CD8-positive, alpha-beta memory T cell (primary cell): ENCODE results near the gene UBXN1. TPM values are rescaled to one million over a fixed set of nuclear protein-coding genes. Genes with fewer than 3 reads are reported as not detected.
A peak's percentile ranks its signal among the peaks of the same experiment; 100 is the strongest.
"Not testable (repeated sequence)": the region's sequence is repeated elsewhere in the genome, so short reads cannot be mapped to it uniquely, and the experiment has no call there.

ENCODE experiments used
- CTCF ChIA-PET: fragments of 350-600 bp; sonication (Branson Sonifier 250); formaldehyde crosslinking; loops from one replicate; lab custom pipeline; 2021; ENCODE audit warnings: antibody characterized with exemption; lab: Charles Lee
- POLR2A ChIA-PET: fragments of 350-600 bp; sonication (Branson Sonifier 250); formaldehyde crosslinking; loops from one replicate; lab custom pipeline; 2021; ENCODE audit warnings: antibody characterized with exemption; lab: Charles Lee
- DNase-seq, 5 donors: peaks; one replicate each; pipeline versions ENCODE4 v3.0.0 to v3.0.0-alpha.2; 2020 to 2022; ENCODE audit warnings: mixed read lengths in 1 of 5
- H3K27ac ChIP-seq: one replicate; pipeline ENCODE4 v1.7.0; 2013; ENCODE audit warnings: low read depth, mild to moderate bottlenecking, low read length, moderate library complexity
- H3K27me3 ChIP-seq: 2 replicates; pipeline ENCODE4 v1.7.0; 2013; ENCODE audit warnings: low read length, mild to moderate bottlenecking; ENCODE audit not compliant: insufficient read depth, poor library complexity, severe bottlenecking
- H3K36me3 ChIP-seq: 2 replicates; pipeline ENCODE4 v1.7.0; 2013; ENCODE audit warnings: mild to moderate bottlenecking, low read length, moderate library complexity; ENCODE audit not compliant: insufficient read depth
- H3K4me1 ChIP-seq: 2 replicates; pipeline ENCODE4 v1.7.0; 2013; ENCODE audit warnings: mild to moderate bottlenecking, low read length, moderate library complexity; ENCODE audit not compliant: insufficient read depth
- H3K4me3 ChIP-seq: 2 replicates; pipeline ENCODE4 v1.7.0; 2013; ENCODE audit warnings: mild to moderate bottlenecking, low read length
- H3K9me3 ChIP-seq: 2 replicates; pipeline ENCODE4 v1.7.0; 2013; ENCODE audit warnings: mild to moderate bottlenecking, low read length
- H3K27ac Mint-ChIP-seq, 8 donors: one replicate each; pipeline ENCODE4 v1.8.0; 2020 to 2021; ENCODE audit warnings: mixed read lengths in 8 of 8, mild to moderate bottlenecking in 6 of 8, inconsistent platforms in 3 of 8, moderate library complexity in 3 of 8
- H3K27me3 Mint-ChIP-seq, 2 donors: one replicate each; pipeline ENCODE4 v1.8.0; 2020 to 2021; ENCODE audit warnings: mixed read lengths in 2 of 2, mild to moderate bottlenecking in 1 of 2, moderate library complexity in 1 of 2
- H3K36me3 Mint-ChIP-seq, 3 donors: one replicate each; pipeline ENCODE4 v1.8.0; 2020 to 2021; ENCODE audit warnings: mixed read lengths in 3 of 3, inconsistent platforms in 1 of 3, mild to moderate bottlenecking in 1 of 3
- H3K4me1 Mint-ChIP-seq, 3 donors: one replicate each; pipeline ENCODE4 v1.8.0; 2020 to 2021; ENCODE audit warnings: mixed read lengths in 3 of 3, inconsistent platforms in 1 of 3, mild to moderate bottlenecking in 1 of 3
- H3K4me3 Mint-ChIP-seq, 7 donors: one replicate each; pipeline ENCODE4 v1.8.0; 2020 to 2021; ENCODE audit warnings: mixed read lengths in 7 of 7, mild to moderate bottlenecking in 6 of 7, moderate library complexity in 4 of 7, inconsistent platforms in 2 of 7
- H3K9me3 Mint-ChIP-seq, 5 donors: one replicate each; pipeline ENCODE4 v1.8.0; 2020 to 2022; ENCODE audit warnings: mixed read lengths in 5 of 5, mild to moderate bottlenecking in 3 of 5, moderate library complexity in 2 of 5, inconsistent platforms in 1 of 5
- polyA plus RNA-seq: library from polyadenylated mRNA; unstranded; fragments of 300-500 nt; fragmentation: Illumina TruSeq; gene quantifications from one replicate; pipeline ENCODE4 v1.2.3, GENCODE V29; 2021
- total RNA-seq, 2 experiments: library from RNA; stranded (reverse); gene quantifications; one replicate each; pipeline ENCODE4 v1.2.3, GENCODE V29; 2021

The UBXN1 gene
- total and polyA plus RNA-seq, 3 experiments from 2014 or later = 142 to 164 (median 143) TPM

- peaks cover 21% of the 10 kb centered on the region for H3K4me1 ChIP-seq
- no peaks in the 10 kb centered on the region for H3K9me3 Mint-ChIP-seq
- H3K4me1 Mint-ChIP-seq = peaks cover 26 to 38% (median 38%) of the 10 kb centered on the region in 3 donors
- ChIA-PET POLR2A (interaction anchor here (0.8 to 1.2 kb wide), 2 partner anchors 25 to 87 kb away, joined by 3 read pairs; partner anchors contain the start of gene INTS5), CTCF (interaction anchor here (1.0 to 1.7 kb wide), 2 partner anchors 24 to 85 kb away, joined by 3 to 4 read pairs; no protein-coding TSS in a partner anchor)
- no peaks in the 10 kb centered on the region for H3K27me3 ChIP-seq
- H3K27ac Mint-ChIP-seq = peak overlapping the region; percentile 89 to 99 (median 95)
- peak overlapping the region; percentile 86 for H3K27ac ChIP-seq
- no peaks in the 10 kb centered on the region for H3K9me3 ChIP-seq
- peaks cover 0 to 43% (median 2%) of the 10 kb centered on the region in 3 donors for H3K36me3 Mint-ChIP-seq
- peak overlapping the region; percentile 80 to 96 (median 90) for H3K4me3 Mint-ChIP-seq
- no peak for DNase-seq
- peaks cover 9% of the 10 kb centered on the region for H3K36me3 ChIP-seq
- peak overlapping the region; percentile 97 for H3K4me3 ChIP-seq
- no peaks in the 10 kb centered on the region for H3K27me3 Mint-ChIP-seq
Observed at GRCh38 chr11:62678433-62678769, 472 bp downstream of the UBXN1 start.

GRCh38 chr11:62677714-62678113 lies 1.2 kb downstream of the UBXN1 start:
- Mint-ChIP-seq H3K27me3 (no peaks in the 10 kb centered on the region), H3K4me1 (peaks cover 27 to 45% (median 44%) of the 10 kb centered on the region in 3 donors), H3K9me3 (no peaks in the 10 kb centered on the region), H3K27ac (peak overlapping the region; percentile 84 to 98 (median 93)), H3K4me3 (peak overlapping the region; percentile 80 to 96 (median 90)), H3K36me3 (peaks cover 0 to 48% (median 2%) of the 10 kb centered on the region in 3 donors)
- Histone ChIP-seq H3K4me1 (peaks cover 28% of the 10 kb centered on the region), H3K27me3 (no peaks in the 10 kb centered on the region), H3K27ac (peak overlapping the region; percentile 86), H3K9me3 (no peaks in the 10 kb centered on the region), H3K36me3 (peaks cover 9% of the 10 kb centered on the region), H3K4me3 (peak overlapping the region; percentile 97)
- no peak for DNase-seq
- ChIA-PET CTCF (interaction anchor here (0.8 to 4.3 kb wide), 2 partner anchors 13 to 253 kb away, joined by 3 to 17 read pairs; partner anchors contain the start of genes C11orf98 and CSKMT), POLR2A (interaction anchor here (2.1 kb wide), 1 partner anchor 13 kb away, joined by 14 read pairs; the partner anchor contains the start of genes C11orf98 and CSKMT)

GRCh38 chr11:62677156-62677555 lies 1.7 kb downstream of the UBXN1 start:
- H3K27ac Mint-ChIP-seq = peak overlapping the region in 7 of 8 donors; percentile 89 to 98 (median 93)
- Histone ChIP-seq H3K27me3 (no peaks in the 10 kb centered on the region), H3K36me3 (peaks cover 9% of the 10 kb centered on the region), H3K4me3 (no peak overlapping the region), H3K4me1 (peaks cover 34% of the 10 kb centered on the region), H3K27ac (no peak overlapping the region), H3K9me3 (no peaks in the 10 kb centered on the region)
- peaks cover 31 to 51% (median 49%) of the 10 kb centered on the region in 3 donors for H3K4me1 Mint-ChIP-seq
- H3K36me3 Mint-ChIP-seq = peaks cover 0 to 50% (median 2%) of the 10 kb centered on the region in 3 donors
- POLR2A ChIA-PET = interaction anchor here (2.1 kb wide), 1 partner anchor 12 kb away, joined by 14 read pairs; the partner anchor contains the start of genes C11orf98 and CSKMT
- DNase-seq = no peak
- H3K27me3 Mint-ChIP-seq = no peaks in the 10 kb centered on the region
- H3K4me3 Mint-ChIP-seq = peak overlapping the region; percentile 79 to 92 (median 90)
- no peaks in the 10 kb centered on the region for H3K9me3 Mint-ChIP-seq
- CTCF ChIA-PET = interaction anchor here (0.8 to 4.3 kb wide), 7 partner anchors 9 to 252 kb away, joined by 3 to 17 read pairs (median 4); partner anchors contain the start of genes B3GAT3, C11orf98, CSKMT and TUT1

- peak overlapping the region in 6 of 8 donors; percentile 89 to 98 (median 95) for H3K27ac Mint-ChIP-seq
- no peak for DNase-seq
- H3K36me3 Mint-ChIP-seq = peaks cover 0 to 55% (median 2%) of the 10 kb centered on the region in 3 donors
- Histone ChIP-seq H3K27me3 (no peaks in the 10 kb centered on the region), H3K36me3 (peaks cover 9% of the 10 kb centered on the region), H3K4me3 (no peak overlapping the region), H3K27ac (no peak overlapping the region), H3K9me3 (no peaks in the 10 kb centered on the region), H3K4me1 (peaks cover 34% of the 10 kb centered on the region)
- ChIA-PET CTCF (interaction anchor here (0.8 to 4.3 kb wide), 7 partner anchors 9 to 252 kb away, joined by 3 to 17 read pairs (median 4); partner anchors contain the start of genes B3GAT3, C11orf98, CSKMT and TUT1), POLR2A (interaction anchor here (2.1 kb wide), 1 partner anchor 12 kb away, joined by 14 read pairs; the partner anchor contains the start of genes C11orf98 and CSKMT)
- H3K9me3 Mint-ChIP-seq = no peaks in the 10 kb centered on the region
- no peaks in the 10 kb centered on the region for H3K27me3 Mint-ChIP-seq
- peak overlapping the region in 6 of 7 donors; percentile 79 to 92 (median 88) for H3K4me3 Mint-ChIP-seq
- H3K4me1 Mint-ChIP-seq = peaks cover 32 to 54% (median 53%) of the 10 kb centered on the region in 3 donors
Observed at GRCh38 chr11:62676698-62677097, 2.2 kb downstream of the UBXN1 start.

GRCh38 chr11:62675415-62675814 lies 3.5 kb downstream of the UBXN1 start:
- H3K27me3 Mint-ChIP-seq, H3K4me3 ChIP-seq, H3K9me3 ChIP-seq, POLR2A ChIA-PET, H3K27me3 ChIP-seq, DNase-seq, H3K9me3 Mint-ChIP-seq, H3K36me3 ChIP-seq, H3K27ac ChIP-seq: not testable (repeated sequence)
- Mint-ChIP-seq H3K36me3 (peaks cover 0 to 61% (median 2%) of the 10 kb centered on the region in 3 donors), H3K4me3 (peak overlapping the region in 3 of 7 donors; percentile 2 to 40 (median 36)), H3K4me1 (peaks cover 40 to 60% (median 59%) of the 10 kb centered on the region in 3 donors), H3K27ac (peak overlapping the region in 3 of 8 donors; percentile 22 to 93 (median 52))
- CTCF ChIA-PET = interaction anchor here (1.0 to 4.3 kb wide), 5 partner anchors 10 to 84 kb away, joined by 3 to 17 read pairs (median 5); partner anchors contain the start of genes C11orf98, CSKMT, LRRN4CL and TUT1
- H3K4me1 ChIP-seq = peaks cover 42% of the 10 kb centered on the region

GRCh38 chr11:62673196-62673525 lies 5.7 kb downstream of the UBXN1 start:
- Mint-ChIP-seq H3K9me3 (no peaks in the 10 kb centered on the region), H3K27me3 (no peaks in the 10 kb centered on the region), H3K36me3 (peaks cover 0 to 56% (median 4%) of the 10 kb centered on the region in 3 donors), H3K4me1 (peaks cover 41 to 62% (median 57%) of the 10 kb centered on the region in 3 donors), H3K27ac (peak overlapping the region in 7 of 8 donors; percentile 31 to 98 (median 69)), H3K4me3 (peak overlapping the region; percentile 94 to 100 (median 100))
- H3K9me3 ChIP-seq = no peaks in the 10 kb centered on the region
- peaks cover 9% of the 10 kb centered on the region for H3K36me3 ChIP-seq
- CTCF ChIA-PET = interaction anchor here (1.2 to 2.2 kb wide), 6 partner anchors 16 to 248 kb away, joined by 3 to 7 read pairs (median 4); partner anchors contain the start of genes EML3, LRRN4CL and TUT1
- no peaks in the 10 kb centered on the region for H3K27me3 ChIP-seq
- POLR2A ChIA-PET = interaction anchor here (0.5 to 1.8 kb wide), 4 partner anchors 8 to 1631 kb away, joined by 3 to 10 read pairs (median 6); partner anchors contain the start of genes C11orf98 and CSKMT
- peaks cover 38% of the 10 kb centered on the region for H3K4me1 ChIP-seq
- H3K27ac ChIP-seq = peak overlapping the region; percentile 38
- DNase-seq = no peak
- no peak overlapping the region for H3K4me3 ChIP-seq

- CTCF ChIA-PET = interaction anchor here (0.7 to 2.9 kb wide), 17 partner anchors 9 to 247 kb away, joined by 3 to 8 read pairs (median 4); partner anchors contain the start of genes B3GAT3, EEF1G, GANAB and HNRNPUL2
- peaks cover 0 to 51% (median 4%) of the 10 kb centered on the region in 3 donors for H3K36me3 Mint-ChIP-seq
Observed at GRCh38 chr11:62671608-62672389, 7.1 kb downstream of the UBXN1 start, which contains the start of the genes LBHD1 and UQCC3. LBHD1 (minus strand) TSS chr11:62672267; CDS start chr11:62670031, 2,236 bp downstream. UQCC3 (plus strand) TSS chr11:62671673; CDS start chr11:62671746, 73 bp downstream.

More at GRCh38 chr11:62671608-62672389, 7.1 kb downstream of the UBXN1 start, which contains the start of the genes LBHD1 and UQCC3:
- POLR2A ChIA-PET = interaction anchor here (0.5 to 3.0 kb wide), 21 partner anchors 9 to 1184 kb away, joined by 3 to 56 read pairs (median 4); partner anchors contain the start of genes B3GAT3, GNG3, HNRNPUL2 and INTS5
- peak; percentile 56 to 85 (median 79) for DNase-seq
- H3K27ac ChIP-seq = peak within 1 kb of the TSS; percentile 91
- peak within 1 kb of the TSS; percentile 82 for H3K4me3 ChIP-seq
- H3K36me3 ChIP-seq = peaks cover 13% of the 10 kb centered on the region
- peaks cover 35% of the 10 kb centered on the region for H3K4me1 ChIP-seq
- Mint-ChIP-seq H3K9me3 (no peaks in the 10 kb centered on the region), H3K27ac (peak within 1 kb of the TSS; percentile 83 to 98 (median 97)), H3K27me3 (no peaks in the 10 kb centered on the region), H3K4me3 (peak within 1 kb of the TSS; percentile 94 to 100 (median 100)), H3K4me1 (peaks cover 36 to 61% (median 52%) of the 10 kb centered on the region in 3 donors)
- H3K27me3 ChIP-seq = no peaks in the 10 kb centered on the region
- H3K9me3 ChIP-seq = no peaks in the 10 kb centered on the region
